Cardiac muscle cell (in vitro differentiated cells and primary cell): ENCODE results near the gene ERC1. TPM values are rescaled to one million over a fixed set of nuclear protein-coding genes. Genes with fewer than 3 reads are reported as not detected.
A peak's percentile ranks its signal among the peaks of the same experiment; 100 is the strongest.

Source experiments
- DNase-seq, 2 donors: peaks; one replicate each; pipeline versions ENCODE4 v3.0.0 to v3.0.0-alpha.2; 2010 to 2017; ENCODE audit warnings: low read depth in 1 of 2, low spot score in 1 of 2
- H3K27ac ChIP-seq: fragments of 200-600 bp; sonication (generic); 2 replicates; pipeline ENCODE4 v1.5.1; 2016
- H3K27me3 ChIP-seq: fragments of 200-600 bp; sonication (generic); 2 replicates; pipeline ENCODE4 v1.6.0; 2016; ENCODE audit warnings: control low read depth
- H3K36me3 ChIP-seq: fragments of 200-600 bp; sonication (generic); 2 replicates; pipeline ENCODE4 v1.5.1; 2016; ENCODE audit warnings: control low read depth
- H3K4me1 ChIP-seq: fragments of 200-600 bp; sonication (generic); 2 replicates; pipeline ENCODE4 v1.8.1; 2017; ENCODE audit warnings: low read depth, mild to moderate bottlenecking, mixed run types
- H3K4me3 ChIP-seq: fragments of 200-600 bp; sonication (generic); 2 replicates; pipeline ENCODE4 v1.5.1; 2016; ENCODE audit warnings: mild to moderate bottlenecking
- H3K9me3 ChIP-seq: fragments of 200-600 bp; sonication (generic); 2 replicates; pipeline ENCODE4 v1.5.1; 2017; ENCODE audit warnings: low read depth, mild to moderate bottlenecking, control low read depth
- polyA plus RNA-seq: library from polyadenylated mRNA; unstranded; fragments of >200 nt; fragmentation: Nextera tagmentation; extraction: Ambion mirVana; gene quantifications from 2 replicates; pipeline ENCODE4 v1.2.1, GENCODE V29; 2016
- total RNA-seq: library from RNA; depleted of rRNA; stranded (reverse); fragments of >200 nt; gene quantifications from 2 replicates; pipeline ENCODE4 v1.2.3, GENCODE V29; 2016
- TF ChIP-seq, protein P1 (sequence below): IDR thresholded peaks from 2 replicates; pipeline ENCODE4 v1.5.1; 2012; ENCODE audit warnings: low read depth, mild to moderate bottlenecking, low read length

ERC1 gene
- total and polyA plus RNA-seq, 2 experiments from 2014 or later: 34.1 to 46.3 TPM

DNA sequence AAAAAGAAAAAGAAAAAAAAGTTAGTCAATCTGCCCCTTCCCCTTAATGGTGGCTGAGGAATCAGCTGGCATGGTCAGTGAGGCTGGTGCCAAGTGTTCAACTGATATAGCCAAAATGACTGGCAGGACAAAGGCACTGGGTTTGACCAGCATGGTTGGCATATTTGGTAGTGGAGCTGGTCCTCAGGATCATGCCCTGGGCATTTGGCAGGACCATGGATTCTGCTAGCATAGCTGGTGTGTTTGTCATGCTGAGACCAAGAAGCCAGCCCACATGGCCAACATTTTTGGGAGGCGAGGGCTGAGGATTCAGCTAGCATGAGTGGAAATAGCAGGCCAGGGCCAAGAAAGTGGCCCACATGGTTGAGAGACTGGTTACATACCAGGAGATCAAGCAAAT lies 466.9 kb downstream of the ERC1 start:
- DNase-seq: peak in 1 of 2 donors; percentile 32
- no peaks in the 10 kb centered on the region for H3K36me3 ChIP-seq
- H3K4me3 ChIP-seq: no peak overlapping the region
- no peaks in the 10 kb centered on the region for H3K27me3 ChIP-seq
- H3K27ac ChIP-seq: no peak overlapping the region
- no peaks in the 10 kb centered on the region for H3K9me3 ChIP-seq
- H3K4me1 ChIP-seq: no peaks in the 10 kb centered on the region
- TF ChIP-seq, protein P1, sequence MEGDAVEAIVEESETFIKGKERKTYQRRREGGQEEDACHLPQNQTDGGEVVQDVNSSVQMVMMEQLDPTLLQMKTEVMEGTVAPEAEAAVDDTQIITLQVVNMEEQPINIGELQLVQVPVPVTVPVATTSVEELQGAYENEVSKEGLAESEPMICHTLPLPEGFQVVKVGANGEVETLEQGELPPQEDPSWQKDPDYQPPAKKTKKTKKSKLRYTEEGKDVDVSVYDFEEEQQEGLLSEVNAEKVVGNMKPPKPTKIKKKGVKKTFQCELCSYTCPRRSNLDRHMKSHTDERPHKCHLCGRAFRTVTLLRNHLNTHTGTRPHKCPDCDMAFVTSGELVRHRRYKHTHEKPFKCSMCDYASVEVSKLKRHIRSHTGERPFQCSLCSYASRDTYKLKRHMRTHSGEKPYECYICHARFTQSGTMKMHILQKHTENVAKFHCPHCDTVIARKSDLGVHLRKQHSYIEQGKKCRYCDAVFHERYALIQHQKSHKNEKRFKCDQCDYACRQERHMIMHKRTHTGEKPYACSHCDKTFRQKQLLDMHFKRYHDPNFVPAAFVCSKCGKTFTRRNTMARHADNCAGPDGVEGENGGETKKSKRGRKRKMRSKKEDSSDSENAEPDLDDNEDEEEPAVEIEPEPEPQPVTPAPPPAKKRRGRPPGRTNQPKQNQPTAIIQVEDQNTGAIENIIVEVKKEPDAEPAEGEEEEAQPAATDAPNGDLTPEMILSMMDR: no peak

GRCh38 chr12:1459339-1459738 lies 468.3 kb downstream of the ERC1 start:
- Histone ChIP-seq H3K4me3 (no peak overlapping the region), H3K27me3 (no peaks in the 10 kb centered on the region), H3K36me3 (no peaks in the 10 kb centered on the region), H3K4me1 (no peaks in the 10 kb centered on the region), H3K27ac (no peak overlapping the region), H3K9me3 (no peaks in the 10 kb centered on the region)
- TF ChIP-seq, protein P1: no peak
- no peak for DNase-seq

- Histone ChIP-seq H3K36me3 (no peaks in the 10 kb centered on the region), H3K27ac (no peak overlapping the region), H3K4me1 (peaks cover 6% of the 10 kb centered on the region), H3K4me3 (no peak overlapping the region), H3K27me3 (no peaks in the 10 kb centered on the region), H3K9me3 (no peaks in the 10 kb centered on the region)
- TF ChIP-seq, protein P1: no peak
- DNase-seq: peak in 1 of 2 donors; percentile 83
Measured at GRCh38 chr12:1463073-1463905, 472.3 kb downstream of the ERC1 start.

DNA sequence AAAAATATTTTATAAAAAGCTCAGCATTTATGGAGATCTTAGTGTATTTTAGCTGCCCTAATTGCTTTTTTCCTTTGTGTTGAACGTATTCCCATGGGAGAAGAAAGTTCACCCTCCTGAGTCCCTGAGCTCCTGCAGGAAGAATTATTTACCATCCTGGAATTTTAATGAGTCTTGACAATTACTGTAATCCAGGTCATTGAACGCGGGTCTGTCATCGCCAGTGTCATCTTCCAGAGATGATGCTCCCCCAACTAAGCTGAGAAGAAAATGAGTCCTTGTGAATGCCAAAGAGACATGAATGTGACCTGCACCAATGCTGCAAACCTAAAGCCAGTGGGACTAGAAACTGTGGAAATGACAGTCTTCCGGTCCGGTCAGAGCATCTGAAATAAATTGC lies 473.9 kb downstream of the ERC1 start:
- Histone ChIP-seq H3K4me3 (no peak overlapping the region), H3K27me3 (no peaks in the 10 kb centered on the region), H3K4me1 (peaks cover 22% of the 10 kb centered on the region), H3K36me3 (no peaks in the 10 kb centered on the region), H3K27ac (no peak overlapping the region), H3K9me3 (no peaks in the 10 kb centered on the region)
- no peak for DNase-seq
- TF ChIP-seq, protein P1: no peak

DNA sequence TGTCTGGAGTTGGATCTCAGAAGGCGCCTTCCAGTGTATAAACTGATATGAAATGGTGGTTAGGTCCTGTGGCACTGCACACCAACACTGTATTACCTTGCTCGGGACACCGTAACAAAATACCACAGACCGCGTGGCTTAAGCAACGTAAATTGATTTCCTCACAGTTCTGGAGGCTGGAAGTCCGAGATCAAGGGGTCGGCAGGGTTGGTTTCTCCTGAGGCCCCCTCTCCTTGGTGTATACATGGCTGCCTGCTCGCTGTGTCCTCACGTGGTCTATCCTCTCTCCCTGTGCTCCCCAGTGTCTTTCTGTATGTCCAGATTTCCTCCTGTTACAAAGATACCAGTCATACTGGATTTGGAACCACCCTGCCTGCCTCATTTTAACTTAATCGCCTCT lies 475.0 kb downstream of the ERC1 start:
- H3K4me3 ChIP-seq: no peak overlapping the region
- H3K27me3 ChIP-seq: no peaks in the 10 kb centered on the region
- H3K27ac ChIP-seq: no peak overlapping the region
- H3K9me3 ChIP-seq: no peaks in the 10 kb centered on the region
- H3K4me1 ChIP-seq: peaks cover 33% of the 10 kb centered on the region
- H3K36me3 ChIP-seq: no peaks in the 10 kb centered on the region
- no peak for DNase-seq
- TF ChIP-seq, protein P1: no peak
